Adrenal gland (tissue), 12 donors: Measurements from ENCODE around the gene RNF125. TPM values are rescaled to one million over a fixed set of nuclear protein-coding genes. Genes with fewer than 3 reads are reported as not detected.

Source experiments
- DNase-seq, 7 donors: peaks; one replicate each; pipeline ENCODE4 v3.0.0-alpha.2; 2019 to 2020
- H3K27ac ChIP-seq, 5 donors: fragments of 200-600 bp; sonication (generic) in 4 of 5; 1 replicate in 3 of 5; 2 replicates in 2 of 5; pipeline versions ENCODE4 v1.5.1 to v1.8.0; 2016 to 2020; ENCODE audit warnings: mild to moderate bottlenecking in 1 of 5
- H3K27me3 ChIP-seq: fragments of 200-600 bp; 2 replicates; pipeline ENCODE4 v1.8.0; 2021
- H3K36me3 ChIP-seq, 2 donors: fragments of 200-600 bp; replicated peaks in 1 of 2; 1 replicate in 1 of 2; 2 replicates in 1 of 2; pipeline versions ENCODE4 v1.5.1 to v1.8.0; 2018 to 2022
- H3K4me1 ChIP-seq, 2 donors: fragments of 200-600 bp; replicated peaks in 1 of 2; 1 replicate in 1 of 2; 2 replicates in 1 of 2; pipeline versions ENCODE4 v1.5.1 to v1.8.0; 2018 to 2021
- H3K4me3 ChIP-seq, 4 donors: fragments of 200-600 bp; sonication (generic) in 3 of 4; one replicate each; pipeline ENCODE4 v1.5.1; 2016 to 2018
- H3K9me3 ChIP-seq, 3 donors: fragments of 200-600 bp; sonication (generic) in 1 of 3; replicated peaks in 1 of 3; 1 replicate in 2 of 3; 2 replicates in 1 of 3; pipeline versions ENCODE4 v1.5.1 to v1.8.0; 2016 to 2021
- POLR2A ChIP-seq, 2 donors: fragments of 450-650 bp; IDR thresholded peaks; one replicate each; pipeline ENCODE4 v1.6.1; 2017; ENCODE audit warnings: antibody characterized with exemption in 2 of 2, mild to moderate bottlenecking in 2 of 2, moderate library complexity in 1 of 2
- WGBS, 4 donors: extraction: QIAGEN DNeasy Blood & Tissue Kit in 2 of 4; methylation state at CpG; one replicate each; pipeline versions ENCODE4 v1.1.5 to v1.1.7; 2013 to 2017; 5-methylcytosine and 5-hydroxymethylcytosine counted together
- intact Hi-C, 2 donors: fragments of 100-400 bp; cut with DNase I; formaldehyde crosslinking; loops; one replicate each; pipeline versions ENCODE4 v1.14.1 to v1.15.0; 2022 to 2023
- polyA plus RNA-seq, 3 donors: library from polyadenylated mRNA; stranded (reverse); fragments of 200-250 nt in 2 of 3; fragments of 350-450 nt in 1 of 3; fragmentation: Illumina TruSeq in 1 of 3; extraction: RNeasy Lipid Tissue Mini Kit (QIAGEN cat#74804) in 1 of 3; gene quantifications; one replicate each; pipeline ENCODE4 v1.2.3, GENCODE V29; 2013 to 2014
- total RNA-seq, 9 donors: library from RNA; depleted of rRNA in 4 of 9; stranded (reverse); fragments of >200 nt in 4 of 9; fragments of 120-200 nt in 1 of 9; fragmentation: NEBNext Ultra II Directional in 1 of 9; extraction: Animal tissue kit (Norgen Biotek cat#: 25700) in 1 of 9; gene quantifications; one replicate each; pipeline versions ENCODE4 v1.1.0 to v1.2.4, GENCODE V29; 2013 to 2023
- TF ChIP-seq, protein P1 (sequence below), 6 experiments: fragments of 450-650 bp in 4 of 6; fragments of 200-600 bp in 2 of 6; sonication (generic) in 1 of 6; IDR thresholded peaks; 1 replicate in 5 of 6; 2 replicates in 1 of 6; pipeline versions ENCODE4 v1.5.1 to v1.8.0; 2016 to 2021; ENCODE audit warnings: antibody characterized with exemption in 6 of 6, mild to moderate bottlenecking in 2 of 6, moderate library complexity in 1 of 6
- donor health status: healthy with polysubstance abuse.
- donor health status: Bipolar disorder and iron deficiency.
- donor health status: DM: yes; HTN: yes; CAD: no.
- donor health status: DM: no; HTN: no; CAD: no.
- donor health status: DM: no; HTN: no; CAD: no.
- donor health status: DM: yes; HTN: yes; CAD: no.

Gene RNF125
- total and polyA plus RNA-seq, 12 donors = 0.44 to 7.9 (median 2.0) TPM

DNA sequence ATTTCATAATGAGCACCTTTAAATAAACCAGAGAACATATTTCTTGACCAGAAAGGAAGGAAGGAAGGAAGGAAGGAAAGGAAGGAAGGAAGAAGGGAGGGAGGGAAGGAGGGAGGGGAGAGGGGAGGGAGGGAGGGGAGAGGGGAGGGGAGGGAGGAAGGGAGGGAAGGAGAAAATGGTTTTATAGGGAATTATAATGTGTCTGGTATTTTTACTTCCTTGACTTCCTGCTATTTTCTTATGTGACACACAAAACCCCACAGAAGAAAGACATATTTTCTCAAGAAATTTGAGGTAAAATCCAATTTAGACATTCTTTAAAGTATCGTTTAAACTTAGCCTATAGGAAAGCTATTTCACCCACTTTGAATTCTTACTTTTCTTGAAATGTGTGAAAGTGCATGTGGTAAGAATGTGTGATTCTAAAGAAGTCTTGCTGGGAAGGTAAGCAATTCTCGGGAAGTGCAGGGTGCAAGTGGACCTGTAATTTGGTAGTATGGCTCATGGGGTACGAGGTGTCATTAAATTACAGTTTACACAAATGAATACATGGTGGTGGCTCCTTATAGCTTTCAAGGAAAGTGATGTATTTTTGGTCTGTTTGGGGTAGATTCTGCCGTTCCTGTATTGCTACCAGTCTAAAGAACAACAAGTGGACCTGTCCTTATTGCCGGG is 18.0 kb downstream of the RNF125 start:
- Histone ChIP-seq H3K4me1 (no peaks in the 10 kb centered on the region), H3K27me3 (no peaks in the 10 kb centered on the region), H3K27ac (no peak overlapping the region), H3K9me3 (no peaks in the 10 kb centered on the region), H3K4me3 (no peak overlapping the region), H3K36me3 (no peaks in the 10 kb centered on the region)
- no peak for DNase-seq
- TF ChIP-seq, protein P1, sequence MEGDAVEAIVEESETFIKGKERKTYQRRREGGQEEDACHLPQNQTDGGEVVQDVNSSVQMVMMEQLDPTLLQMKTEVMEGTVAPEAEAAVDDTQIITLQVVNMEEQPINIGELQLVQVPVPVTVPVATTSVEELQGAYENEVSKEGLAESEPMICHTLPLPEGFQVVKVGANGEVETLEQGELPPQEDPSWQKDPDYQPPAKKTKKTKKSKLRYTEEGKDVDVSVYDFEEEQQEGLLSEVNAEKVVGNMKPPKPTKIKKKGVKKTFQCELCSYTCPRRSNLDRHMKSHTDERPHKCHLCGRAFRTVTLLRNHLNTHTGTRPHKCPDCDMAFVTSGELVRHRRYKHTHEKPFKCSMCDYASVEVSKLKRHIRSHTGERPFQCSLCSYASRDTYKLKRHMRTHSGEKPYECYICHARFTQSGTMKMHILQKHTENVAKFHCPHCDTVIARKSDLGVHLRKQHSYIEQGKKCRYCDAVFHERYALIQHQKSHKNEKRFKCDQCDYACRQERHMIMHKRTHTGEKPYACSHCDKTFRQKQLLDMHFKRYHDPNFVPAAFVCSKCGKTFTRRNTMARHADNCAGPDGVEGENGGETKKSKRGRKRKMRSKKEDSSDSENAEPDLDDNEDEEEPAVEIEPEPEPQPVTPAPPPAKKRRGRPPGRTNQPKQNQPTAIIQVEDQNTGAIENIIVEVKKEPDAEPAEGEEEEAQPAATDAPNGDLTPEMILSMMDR (IDR thresholded peaks at IDR 0.05) = no peak
- no peak for TF ChIP-seq POLR2A (IDR thresholded peaks at IDR 0.05)
- intact Hi-C loops = no loop called here
- 84 to 95% (median 89%) methylated on average over 5 of the region's 5 CpGs for WGBS, 4 donors

DNA sequence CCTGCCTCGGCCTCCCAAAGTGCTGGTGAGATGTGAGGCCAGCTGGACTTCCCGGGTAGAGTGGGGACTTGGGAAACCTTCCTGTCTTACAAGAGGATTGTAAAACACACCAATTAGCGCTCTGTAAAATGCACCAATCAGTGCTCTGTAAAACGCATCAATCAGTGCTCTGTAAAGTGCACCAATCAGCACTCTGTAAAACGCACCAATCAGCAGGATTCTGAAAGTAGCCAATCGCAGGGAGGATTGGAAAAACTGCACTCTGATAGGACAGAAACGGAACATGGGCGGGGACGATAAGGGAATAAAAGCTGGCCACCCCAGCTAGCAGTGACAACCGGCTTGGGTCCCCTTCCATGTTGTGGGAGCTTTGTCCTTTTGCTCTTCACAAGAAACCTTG is 19.0 kb downstream of the RNF125 start:
- H3K4me3 ChIP-seq = no peak overlapping the region
- TF ChIP-seq, protein P1 (IDR thresholded peaks at IDR 0.05) = no peak
- TF ChIP-seq POLR2A (IDR thresholded peaks at IDR 0.05) = no peak

DNA sequence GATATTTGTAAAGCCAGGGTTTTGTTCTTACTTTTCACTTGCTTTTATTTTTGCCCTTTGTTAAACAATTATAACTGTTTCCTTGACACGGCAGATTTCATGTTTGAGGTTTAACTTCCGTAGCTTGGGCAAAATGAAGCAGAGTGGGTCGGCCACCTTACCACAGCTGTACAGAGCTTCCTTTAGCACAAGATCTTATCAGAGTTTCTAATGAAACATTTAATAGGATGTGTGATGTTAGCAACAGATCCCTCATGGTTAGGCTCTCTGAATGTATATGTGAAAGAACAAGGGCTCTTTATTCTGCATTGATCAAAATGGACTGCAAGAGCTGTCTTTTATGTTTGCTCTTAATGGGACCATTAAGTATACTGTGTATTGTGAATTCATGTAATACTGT is 22.3 kb downstream of the RNF125 start:
- TF ChIP-seq POLR2A (IDR thresholded peaks at IDR 0.05) = no peak
- TF ChIP-seq, protein P1 (IDR thresholded peaks at IDR 0.05) = no peak
- DNase-seq = no peak
- intact Hi-C loops = no loop called here
- Histone ChIP-seq H3K4me3 (no peak overlapping the region), H3K9me3 (no peaks in the 10 kb centered on the region), H3K27me3 (no peaks in the 10 kb centered on the region), H3K27ac (no peak overlapping the region), H3K36me3 (no peaks in the 10 kb centered on the region), H3K4me1 (no peaks in the 10 kb centered on the region)
- 64 to 75% (median 68%) methylated on average over 3 of the region's 3 CpGs for WGBS, 4 donors

More for the DNA sequence above, 19.0 kb downstream of the RNF125 start:
- intact Hi-C loops = no loop called here
- no peak for DNase-seq
- no peaks in the 10 kb centered on the region for H3K9me3 ChIP-seq
- WGBS, 4 donors = 91 to 97% (median 96%) methylated on average over 10 of the region's 10 CpGs
- no peaks in the 10 kb centered on the region for H3K27me3 ChIP-seq
- no peaks in the 10 kb centered on the region for H3K36me3 ChIP-seq
- H3K27ac ChIP-seq = no peak overlapping the region
- no peaks in the 10 kb centered on the region for H3K4me1 ChIP-seq

DNA sequence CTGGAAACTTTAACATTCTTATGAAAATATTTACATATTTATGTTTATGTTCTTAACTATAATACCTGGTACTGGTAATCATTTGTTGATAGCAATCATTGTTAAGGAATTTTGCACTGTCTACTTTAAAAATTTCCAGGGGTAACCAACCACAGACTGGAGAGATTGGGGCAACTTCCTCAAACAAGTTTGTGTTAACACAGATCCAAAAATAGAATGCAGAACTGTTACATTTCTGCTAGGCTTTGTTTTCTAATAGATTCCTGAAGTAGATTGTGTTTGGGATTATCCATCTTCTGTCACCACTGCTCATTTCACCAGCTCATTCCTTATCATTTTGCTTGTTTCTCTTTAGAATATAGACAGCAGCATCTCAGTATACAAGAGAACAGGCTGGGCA is 23.7 kb downstream of the RNF125 start:
- H3K36me3 ChIP-seq = no peaks in the 10 kb centered on the region
- H3K4me1 ChIP-seq = no peaks in the 10 kb centered on the region
- H3K4me3 ChIP-seq = no peak overlapping the region
- intact Hi-C loops = no loop called here
- TF ChIP-seq, protein P1 (IDR thresholded peaks at IDR 0.05) = no peak
- no peak for TF ChIP-seq POLR2A (IDR thresholded peaks at IDR 0.05)
- no peak overlapping the region for H3K27ac ChIP-seq
- no peaks in the 10 kb centered on the region for H3K9me3 ChIP-seq
- H3K27me3 ChIP-seq = no peaks in the 10 kb centered on the region
- DNase-seq = no peak
